AG04449 (cell line): ENCODE results near the gene LACRT.

Experiments
- CTCF ChIA-PET: fragments of 350-600 bp; formaldehyde crosslinking; extraction: SDS; loops from one replicate; lab custom pipeline; 2021; ENCODE audit warnings: antibody characterized with exemption; lab: Yijun Ruan, JAX
- POLR2A ChIA-PET: fragments of 400-600, 350-600 bp; formaldehyde crosslinking; extraction: SDS; loops from one replicate; lab custom pipeline; 2020; ENCODE audit warnings: antibody characterized with exemption, inconsistent platforms; lab: Yijun Ruan, JAX
- DNase-seq: peaks from one replicate; pipeline ENCODE4 v3.0.0-alpha.2; 2010; ENCODE audit warnings: low read depth, low spot score
- H3K4me3 ChIP-seq: 2 replicates; pipeline ENCODE4 v1.5.1; 2011; ENCODE audit warnings: low read depth, mild to moderate bottlenecking, control low read depth, low read length
- TF ChIP-seq, protein P1 (sequence below): IDR thresholded peaks from one replicate; pipeline ENCODE4 v1.5.1; 2011; ENCODE audit warnings: mild to moderate bottlenecking, moderate library complexity, low read length, control low read depth, inconsistent platforms; ENCODE audit not compliant: insufficient read depth; ENCODE audit errors: missing control alignments

LACRT gene

DNA sequence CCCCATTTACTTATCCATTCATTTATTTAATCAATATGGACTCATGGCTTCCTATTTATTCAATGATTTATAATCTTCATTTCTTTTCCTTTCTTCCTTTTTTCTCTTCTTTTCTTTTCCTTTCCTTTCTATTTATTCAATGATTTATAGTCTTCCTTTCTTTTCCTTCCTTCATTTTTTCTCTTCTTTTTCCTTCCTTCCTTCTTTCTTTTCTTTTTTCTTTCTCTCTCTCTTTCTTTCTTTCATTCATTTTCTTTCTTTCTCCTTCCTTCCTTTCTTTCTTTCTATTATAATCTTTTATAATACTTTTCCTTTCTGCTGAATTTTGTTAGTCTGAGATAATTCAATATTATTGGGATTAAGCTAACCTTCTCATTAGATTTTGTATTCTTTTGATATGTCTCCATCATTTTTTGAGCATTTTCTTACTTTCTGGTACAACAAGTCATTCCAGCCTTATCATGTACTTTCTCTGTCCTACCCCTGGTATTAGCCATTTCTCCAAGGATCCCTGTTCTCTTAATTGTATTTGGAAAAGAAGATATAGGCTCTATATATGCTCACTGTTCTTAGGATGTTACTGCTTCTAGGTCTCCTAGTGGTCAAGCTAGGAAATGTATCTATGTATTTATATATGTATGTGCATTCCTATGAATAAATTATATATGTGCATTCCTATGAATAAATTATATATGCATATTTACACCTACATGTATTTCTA is 12.1 kb downstream of the LACRT start:
- ChIA-PET CTCF (interaction anchor here (1.0 kb wide), 2 partner anchors 14 to 27 kb away, joined by 3 to 4 read pairs; no protein-coding TSS in a partner anchor), POLR2A (no interaction called here)
- no peak overlapping the region for H3K4me3 ChIP-seq
- no peak for DNase-seq
- TF ChIP-seq, protein P1, sequence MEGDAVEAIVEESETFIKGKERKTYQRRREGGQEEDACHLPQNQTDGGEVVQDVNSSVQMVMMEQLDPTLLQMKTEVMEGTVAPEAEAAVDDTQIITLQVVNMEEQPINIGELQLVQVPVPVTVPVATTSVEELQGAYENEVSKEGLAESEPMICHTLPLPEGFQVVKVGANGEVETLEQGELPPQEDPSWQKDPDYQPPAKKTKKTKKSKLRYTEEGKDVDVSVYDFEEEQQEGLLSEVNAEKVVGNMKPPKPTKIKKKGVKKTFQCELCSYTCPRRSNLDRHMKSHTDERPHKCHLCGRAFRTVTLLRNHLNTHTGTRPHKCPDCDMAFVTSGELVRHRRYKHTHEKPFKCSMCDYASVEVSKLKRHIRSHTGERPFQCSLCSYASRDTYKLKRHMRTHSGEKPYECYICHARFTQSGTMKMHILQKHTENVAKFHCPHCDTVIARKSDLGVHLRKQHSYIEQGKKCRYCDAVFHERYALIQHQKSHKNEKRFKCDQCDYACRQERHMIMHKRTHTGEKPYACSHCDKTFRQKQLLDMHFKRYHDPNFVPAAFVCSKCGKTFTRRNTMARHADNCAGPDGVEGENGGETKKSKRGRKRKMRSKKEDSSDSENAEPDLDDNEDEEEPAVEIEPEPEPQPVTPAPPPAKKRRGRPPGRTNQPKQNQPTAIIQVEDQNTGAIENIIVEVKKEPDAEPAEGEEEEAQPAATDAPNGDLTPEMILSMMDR = no peak

DNA sequence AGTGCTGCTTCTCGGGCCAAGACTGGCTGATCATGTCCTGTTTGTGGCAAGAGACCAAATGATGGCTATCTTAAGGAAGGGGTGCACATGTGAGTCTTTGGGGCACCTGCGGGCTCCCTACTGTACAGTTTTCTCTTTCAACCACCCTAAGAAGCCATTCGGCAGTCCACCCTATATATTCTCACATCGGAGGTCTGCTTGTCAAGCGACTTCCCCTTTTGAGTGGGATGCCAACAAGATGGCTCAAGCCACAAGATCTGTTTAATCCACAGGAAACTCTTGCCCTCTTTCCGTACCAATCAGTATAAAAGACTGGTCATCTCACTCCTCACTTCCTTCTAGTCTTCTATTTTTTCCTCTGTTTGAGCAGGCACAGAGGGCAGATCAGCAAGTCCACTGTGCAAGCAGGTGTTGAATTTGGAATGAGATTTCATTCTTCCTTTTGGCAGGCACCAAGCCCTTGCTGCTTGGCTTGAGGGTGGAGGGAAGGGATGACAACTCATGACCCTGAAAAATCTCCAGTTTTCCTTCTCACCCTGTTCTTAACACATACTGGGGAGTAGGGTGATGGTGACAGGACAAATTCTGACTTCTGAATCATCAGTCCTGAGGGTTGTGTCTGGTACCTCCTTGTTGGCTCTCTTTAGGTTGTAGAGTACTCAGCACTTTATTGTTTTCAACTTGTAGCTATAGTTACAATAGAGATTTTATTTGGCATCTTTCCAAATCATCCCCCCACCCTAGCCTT is 17.6 kb downstream of the LACRT start:
- ChIA-PET POLR2A (no interaction called here), CTCF (no interaction called here)
- no peak for DNase-seq
- TF ChIP-seq, protein P1 = no peak
- no peak overlapping the region for H3K4me3 ChIP-seq

DNA sequence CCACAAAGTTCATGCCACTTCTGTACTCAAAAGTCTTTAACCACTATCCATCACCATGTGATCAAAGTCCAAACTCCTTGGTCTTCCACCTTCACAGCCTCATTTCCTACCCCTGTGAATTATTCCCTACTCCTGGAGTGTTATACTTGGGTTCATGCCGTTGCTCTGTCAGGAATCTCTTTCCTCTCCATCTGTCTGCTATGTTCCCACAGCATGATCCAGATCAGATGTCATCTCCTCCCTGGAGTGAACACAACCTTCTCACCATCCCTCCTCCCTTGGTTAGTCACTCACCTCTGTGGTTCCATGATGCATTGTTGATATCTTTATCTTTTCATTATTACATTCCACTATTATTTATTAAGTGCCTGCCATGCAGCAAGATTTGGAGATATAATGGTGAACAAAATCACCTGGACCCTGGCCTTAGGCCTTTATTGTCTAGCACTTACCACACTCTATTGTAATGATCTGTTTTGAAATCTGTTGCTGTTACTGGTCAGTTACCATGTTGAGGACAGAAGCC is 22.4 kb downstream of the LACRT start:
- no peak overlapping the region for H3K4me3 ChIP-seq
- POLR2A ChIA-PET = no interaction called here
- DNase-seq = no peak
- CTCF ChIA-PET = interaction anchor here (1.6 kb wide), 1 partner anchor 8 kb away, joined by 6 read pairs; no protein-coding TSS in a partner anchor
- TF ChIP-seq, protein P1 = no peak

DNA sequence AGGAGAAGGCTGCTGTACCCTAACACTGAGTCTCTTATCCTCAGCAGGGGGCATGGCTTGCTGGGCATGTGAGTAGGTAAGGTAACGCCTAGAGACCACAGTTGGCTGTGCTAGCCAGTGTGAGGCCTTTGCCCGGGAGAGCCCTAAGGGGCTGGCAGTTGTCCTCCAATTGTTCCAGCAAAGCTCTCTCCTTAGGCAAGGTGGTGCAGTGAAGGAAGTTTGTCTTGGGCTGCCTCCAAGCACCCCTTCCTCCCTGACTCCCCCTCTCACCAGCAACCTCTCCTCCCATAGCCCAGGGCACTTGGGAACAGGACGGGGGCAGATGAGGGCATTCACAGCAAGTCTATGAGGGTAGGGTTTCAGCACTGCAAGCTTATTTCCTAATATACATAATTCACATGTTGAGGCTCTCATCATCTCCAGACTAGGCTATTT is 23.0 kb downstream of the LACRT start:
- TF ChIP-seq, protein P1 = no peak
- ChIA-PET POLR2A (no interaction called here), CTCF (interaction anchor here (1.6 kb wide), 1 partner anchor 8 kb away, joined by 6 read pairs; no protein-coding TSS in a partner anchor)
- H3K4me3 ChIP-seq = no peak overlapping the region
- DNase-seq = no peak

DNA sequence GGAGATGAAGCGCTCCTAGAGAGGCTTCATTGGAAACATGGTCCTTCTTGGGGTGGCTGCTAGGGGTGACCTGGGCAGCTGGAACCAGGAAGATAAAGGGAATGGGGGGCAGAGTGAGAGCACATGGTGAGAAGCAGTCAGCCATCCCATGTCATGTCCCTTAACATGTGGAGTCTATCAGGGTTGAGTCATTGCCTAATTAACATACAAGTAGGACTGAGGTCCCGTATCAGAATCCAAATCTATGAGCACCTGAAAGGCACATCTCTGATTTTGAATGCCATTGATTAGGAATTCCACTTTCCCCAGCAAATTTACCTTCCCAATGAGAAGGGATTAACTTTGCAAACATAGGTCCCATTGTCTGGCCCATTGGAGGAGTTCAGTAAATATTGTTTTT is 25.9 kb downstream of the LACRT start:
- no peak for DNase-seq
- TF ChIP-seq, protein P1 = no peak
- CTCF ChIA-PET = interaction anchor here (0.8 to 2.6 kb wide), 3 partner anchors 12 to 16 kb away, joined by 3 to 6 read pairs (median 4); no protein-coding TSS in a partner anchor
- no peak overlapping the region for H3K4me3 ChIP-seq
- POLR2A ChIA-PET = no interaction called here

DNA sequence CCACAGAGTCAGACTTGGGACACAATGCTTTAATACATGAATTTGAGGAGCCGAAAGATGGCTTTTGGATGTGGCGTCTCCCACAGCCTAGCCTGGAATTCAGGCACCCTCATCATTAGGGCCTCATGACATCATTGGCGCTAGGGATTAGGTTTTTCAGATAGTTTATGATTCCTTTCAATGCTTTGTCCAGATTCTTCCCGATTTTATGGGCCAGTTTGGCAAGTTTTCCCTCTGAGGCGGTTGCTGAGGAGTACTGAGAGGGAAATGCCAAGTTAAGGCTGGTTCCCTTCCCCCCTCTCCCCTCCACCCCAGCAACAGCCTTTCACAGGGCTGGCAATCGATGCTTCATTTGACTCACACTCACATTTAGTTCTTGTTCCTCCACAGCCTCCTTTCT is 26.5 kb downstream of the LACRT start:
- no peak overlapping the region for H3K4me3 ChIP-seq
- TF ChIP-seq, protein P1 = no peak
- ChIA-PET POLR2A (no interaction called here), CTCF (interaction anchor here (0.8 to 4.0 kb wide), 5 partner anchors 11 to 28 kb away, joined by 3 to 23 read pairs (median 5); no protein-coding TSS in a partner anchor)
- DNase-seq = no peak
